Kidney capillary endothelial cell (primary cell): Measurements from ENCODE around the gene PLCE1.
A peak's percentile ranks its signal among the peaks of the same experiment; 100 is the strongest.
"Not testable (repeated sequence)": the region's sequence is repeated elsewhere in the genome, so short reads cannot be mapped to it uniquely, and the experiment has no call there.

ENCODE experiments used
- DNase-seq: peaks from one replicate; pipeline ENCODE4 v3.0.0-alpha.2; 2018; ENCODE audit warnings: low spot score

Gene PLCE1

GRCh38 chr10:93993782-93994437 is at the start of gene PLCE1:
TSS of gene PLCE1 (plus strand) at chr10:93993931. CDS start at chr10:94031047, 37,116 bp downstream.
- DNase-seq = no peak

DNA sequence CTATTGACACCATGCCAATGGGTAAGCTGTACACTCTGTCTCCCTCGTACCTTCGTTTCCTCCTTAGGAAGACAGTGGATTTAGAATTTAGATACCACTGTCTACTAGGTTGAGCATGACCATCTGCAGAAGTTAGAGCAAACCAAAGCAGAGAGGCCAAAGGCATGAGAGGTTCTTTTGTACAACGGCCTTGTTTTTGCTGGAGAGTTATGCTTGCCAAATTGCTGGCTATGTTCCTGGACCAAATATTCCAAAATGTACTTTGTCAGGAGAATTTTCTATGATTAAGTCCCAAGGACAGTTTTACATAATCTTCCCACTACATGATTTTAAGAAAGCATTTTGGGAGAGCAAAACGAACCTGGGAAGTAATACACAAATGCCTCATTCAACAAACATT is 47.9 kb upstream of the PLCE1 start:
- DNase-seq = no peak

- no peak for DNase-seq
Measured at GRCh38 chr10:93947055-93947454, 46.7 kb upstream of the PLCE1 start.

DNA sequence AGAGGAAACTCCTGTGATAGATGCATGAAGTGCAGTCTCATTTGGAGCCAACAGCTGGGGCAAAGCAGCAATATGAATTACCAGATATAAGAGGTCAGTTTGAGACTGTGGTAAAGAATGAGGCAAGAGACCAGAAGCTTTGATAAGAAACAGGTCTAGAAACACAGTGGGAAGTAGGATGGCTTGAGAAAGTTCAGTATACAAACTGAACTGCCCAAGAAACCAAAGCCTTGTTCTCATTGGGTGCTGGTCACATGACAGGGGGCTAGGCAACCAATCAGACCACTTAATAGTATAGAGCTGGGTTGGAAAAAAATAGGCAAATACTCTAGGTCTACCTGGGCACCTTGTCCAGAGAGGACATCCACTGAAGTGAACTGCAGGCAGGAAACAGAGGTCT is 46.2 kb upstream of the PLCE1 start:
- DNase-seq = no peak

DNA sequence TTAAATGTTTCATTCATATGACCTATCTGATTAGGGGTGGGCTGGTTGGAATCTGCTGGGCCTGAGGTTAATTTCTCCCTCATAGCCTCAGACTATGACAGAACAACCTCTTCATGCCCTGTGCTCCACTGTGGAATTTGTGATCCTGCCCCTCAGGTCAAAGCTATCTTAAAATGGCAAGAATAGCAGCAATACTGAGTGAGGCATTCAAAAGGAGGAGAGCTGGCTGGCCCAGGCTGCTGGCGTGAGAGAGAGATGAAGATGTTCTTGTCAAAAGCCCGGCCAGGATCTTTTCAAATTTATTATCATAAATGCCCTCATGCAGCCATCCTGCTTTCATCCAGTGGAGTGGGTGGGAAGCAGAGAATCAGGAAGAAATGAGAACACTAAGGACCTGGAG is 41.8 kb upstream of the PLCE1 start:
- no peak for DNase-seq

DNA sequence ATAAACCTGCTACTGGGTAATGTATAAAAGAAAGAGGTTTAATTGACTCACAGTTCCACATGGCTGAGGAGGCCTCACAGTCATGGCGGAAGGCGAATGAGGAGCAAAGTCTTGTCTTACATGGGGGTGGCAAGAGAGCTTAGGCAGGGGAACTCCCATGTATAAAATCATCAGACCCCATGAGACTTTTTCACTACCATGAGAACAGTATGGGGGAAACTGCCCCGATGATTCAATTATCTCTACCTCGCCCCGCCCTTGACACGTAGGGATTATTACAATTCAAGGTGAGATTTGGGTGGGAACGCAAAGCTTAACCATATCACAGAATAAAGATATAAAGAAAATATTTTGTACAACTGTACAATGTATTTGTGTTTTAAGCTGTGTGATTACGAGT is 39.4 kb upstream of the PLCE1 start:
- no peak for DNase-seq

GRCh38 chr10:93954726-93955363 is 38.9 kb upstream of the PLCE1 start:
- peak; percentile 16 for DNase-seq

DNA sequence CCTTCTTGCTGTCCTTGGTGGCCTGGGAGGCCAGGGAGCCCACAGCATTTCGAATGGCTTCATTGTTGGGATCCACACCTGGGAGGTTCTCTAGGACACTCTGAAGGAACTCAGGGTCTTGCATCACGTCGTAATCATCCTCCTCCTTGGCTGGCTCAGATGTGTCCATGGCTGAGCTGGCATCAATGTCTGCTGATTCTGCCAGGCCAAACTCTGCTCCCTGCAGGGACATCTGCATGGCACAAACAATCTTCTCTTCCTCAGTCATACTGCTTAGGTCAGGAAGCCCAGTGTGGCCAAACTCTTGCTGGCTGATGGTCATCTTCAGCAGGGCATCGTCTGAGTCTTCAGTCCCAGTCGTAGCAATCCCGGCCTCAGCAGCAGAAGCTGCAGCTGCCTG is 34.9 kb upstream of the PLCE1 start:
- no peak for DNase-seq

GRCh38 chr10:93960988-93961387 is 32.7 kb upstream of the PLCE1 start:
- not testable (repeated sequence) for DNase-seq

- no peak for DNase-seq
Measured at GRCh38 chr10:93962973-93963372, 30.8 kb upstream of the PLCE1 start.

GRCh38 chr10:93963434-93963833 is 30.3 kb upstream of the PLCE1 start:
- DNase-seq = no peak

DNA sequence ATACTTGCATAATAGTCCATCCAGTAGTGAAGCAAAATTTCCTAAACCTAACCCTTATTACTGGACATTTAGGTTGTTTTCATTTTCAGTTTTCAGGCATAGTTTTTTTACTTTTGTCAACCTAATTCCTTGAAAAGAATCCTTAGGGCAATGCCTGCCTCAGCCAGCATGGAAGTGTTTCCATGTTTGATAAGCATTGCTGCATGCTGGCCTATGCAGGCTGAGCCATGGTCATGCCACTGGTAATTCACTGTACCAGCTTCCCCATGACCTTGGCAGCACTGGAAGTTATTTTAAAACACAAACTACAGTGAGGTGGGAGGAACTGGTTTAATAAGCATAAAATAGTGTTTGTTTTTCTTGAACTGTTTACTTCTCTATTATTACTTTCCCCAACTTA is 27.8 kb upstream of the PLCE1 start:
- no peak for DNase-seq

DNA sequence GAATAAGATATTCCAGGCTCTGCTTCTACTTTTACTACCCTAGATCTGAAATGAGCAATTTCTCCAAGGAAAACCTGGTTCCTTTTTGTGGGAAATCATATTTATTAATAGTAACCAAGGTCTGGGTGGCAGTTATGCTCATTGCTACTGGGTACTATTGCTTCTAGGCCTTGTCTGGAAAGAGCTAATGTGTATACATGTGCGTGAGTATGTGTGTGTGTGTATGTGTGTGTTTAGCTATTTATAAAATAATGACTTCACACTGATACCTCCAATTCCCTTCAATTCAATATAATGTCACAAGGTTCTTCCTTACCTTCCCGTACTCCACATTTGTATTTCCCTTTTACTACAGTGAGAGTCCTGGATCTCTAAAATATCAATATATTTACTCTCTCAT is 26.0 kb upstream of the PLCE1 start:
- DNase-seq = no peak

DNA sequence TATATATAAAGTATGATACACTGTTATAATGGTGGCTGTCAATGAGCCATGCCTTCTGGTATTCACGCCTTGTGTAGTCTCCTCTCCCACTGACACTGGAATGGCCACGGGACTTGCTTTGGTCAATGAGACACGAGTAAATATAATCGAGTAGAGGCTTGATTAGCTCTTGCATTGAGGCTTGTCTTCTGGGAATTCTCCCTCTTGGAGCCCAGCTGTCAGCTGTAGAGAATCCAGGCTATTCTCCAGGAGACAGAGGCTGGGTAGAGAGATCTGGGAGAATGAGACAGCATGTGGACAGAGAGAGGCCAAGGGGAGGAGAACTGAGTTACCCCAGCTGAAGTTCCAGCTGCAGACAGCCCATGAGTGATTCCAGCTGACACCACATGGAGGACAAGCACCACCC is 25.2 kb upstream of the PLCE1 start:
- DNase-seq = no peak

DNA sequence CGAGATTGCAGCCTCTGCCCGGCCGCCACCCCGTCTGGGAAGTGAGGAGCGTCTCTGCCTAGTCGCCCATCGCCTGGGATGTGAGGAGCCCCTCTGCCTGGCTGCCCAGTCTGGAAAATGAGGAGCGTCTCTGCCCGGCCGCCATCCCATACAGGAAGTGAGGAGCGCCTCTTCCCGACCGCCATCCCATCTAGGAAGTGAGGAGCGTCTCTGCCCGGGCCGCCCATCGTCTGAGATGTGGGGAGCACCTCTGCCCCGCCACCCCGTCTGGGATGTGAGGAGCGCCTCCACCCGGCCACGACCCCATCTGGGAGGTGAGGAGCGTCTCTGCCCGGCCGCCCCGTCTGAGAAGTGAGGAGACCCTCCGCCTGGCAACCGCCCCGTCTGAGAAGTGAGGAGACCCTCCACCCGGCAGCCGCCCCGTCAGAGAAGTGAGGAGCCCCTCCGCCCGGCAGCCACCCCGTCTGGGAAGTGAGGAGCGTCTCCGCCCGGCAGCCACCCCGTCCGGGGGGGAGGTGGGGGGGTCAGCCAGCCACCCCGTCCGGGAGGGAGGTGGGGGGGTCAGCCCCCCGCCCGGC is 23.2 kb upstream of the PLCE1 start:
- not testable (repeated sequence) for DNase-seq

GRCh38 chr10:93973748-93974445 is 19.8 kb upstream of the PLCE1 start:
- no peak for DNase-seq

DNA sequence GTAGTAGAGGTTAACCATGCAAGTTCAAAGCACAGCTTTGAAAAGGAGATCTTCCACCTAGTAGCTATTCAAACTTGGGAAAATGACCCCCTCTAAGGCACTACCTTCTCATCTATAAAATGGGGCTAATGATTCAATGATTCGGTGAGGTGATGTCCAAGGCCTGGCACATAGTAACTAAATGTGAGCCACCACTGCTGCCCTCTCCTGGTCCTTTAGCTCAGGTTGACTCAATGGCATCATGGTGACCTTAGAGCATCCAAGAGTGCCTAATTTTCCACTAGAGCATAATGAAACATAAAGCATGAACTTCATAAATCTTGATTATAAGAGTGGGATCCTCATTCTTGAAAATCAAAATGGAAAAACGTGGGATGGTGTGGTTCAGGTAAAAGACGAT is 16.3 kb upstream of the PLCE1 start:
- no peak for DNase-seq

GRCh38 chr10:93980486-93980885 is 13.2 kb upstream of the PLCE1 start:
- DNase-seq = no peak

DNA sequence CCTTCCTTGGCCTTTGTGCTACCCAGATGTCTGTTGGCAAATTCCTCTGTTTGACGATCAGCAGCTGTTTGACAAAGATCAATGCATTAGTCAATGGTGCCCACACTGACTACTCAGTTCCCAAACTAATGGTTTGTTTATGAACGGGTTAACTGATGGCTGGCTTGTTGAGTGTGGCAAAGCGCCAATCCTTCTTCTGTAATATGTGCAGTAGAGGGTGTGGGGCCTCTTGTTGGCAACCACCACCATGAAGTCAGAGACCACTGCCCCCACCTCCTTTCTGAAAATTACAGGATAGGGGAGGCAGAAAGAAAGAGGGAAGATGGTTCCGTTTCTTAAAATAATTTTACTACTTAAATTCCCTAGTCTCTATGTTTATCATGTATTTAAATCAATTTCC is 2.6 kb upstream of the PLCE1 start:
- DNase-seq = no peak

DNA sequence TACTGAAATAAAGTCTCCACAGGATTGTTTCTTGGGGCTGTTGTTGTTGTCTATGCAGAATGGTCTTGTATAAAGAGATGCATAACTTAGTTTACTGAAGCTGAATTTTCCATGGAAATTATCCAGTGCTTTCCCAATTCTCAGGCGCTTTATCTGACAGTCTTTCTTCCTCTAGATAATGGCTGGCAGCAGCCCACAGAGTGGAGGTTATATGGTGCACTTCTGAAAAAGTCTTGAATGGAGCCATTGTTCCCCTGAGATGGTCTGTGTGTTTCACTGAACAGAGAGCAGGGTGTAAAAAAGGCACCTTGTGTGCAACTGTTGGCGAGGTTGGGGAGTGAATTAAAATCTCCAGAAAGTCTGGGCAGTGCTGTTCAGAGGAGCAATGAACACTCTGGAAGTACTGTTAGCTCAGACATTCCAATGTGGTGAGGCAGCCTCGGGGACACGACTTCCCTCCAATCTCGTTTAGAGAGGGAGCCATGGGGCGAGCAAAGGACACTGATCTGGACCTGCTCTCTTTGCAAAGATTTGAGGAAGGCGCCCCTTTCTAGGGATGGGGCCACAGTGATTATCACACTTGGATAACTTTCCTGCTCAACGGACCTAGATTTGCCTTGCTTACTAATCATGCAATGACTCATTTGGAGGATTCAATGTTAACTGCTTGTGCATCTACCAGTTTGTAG is 2.0 kb upstream of the PLCE1 start:
- DNase-seq = peak; percentile 40

DNA sequence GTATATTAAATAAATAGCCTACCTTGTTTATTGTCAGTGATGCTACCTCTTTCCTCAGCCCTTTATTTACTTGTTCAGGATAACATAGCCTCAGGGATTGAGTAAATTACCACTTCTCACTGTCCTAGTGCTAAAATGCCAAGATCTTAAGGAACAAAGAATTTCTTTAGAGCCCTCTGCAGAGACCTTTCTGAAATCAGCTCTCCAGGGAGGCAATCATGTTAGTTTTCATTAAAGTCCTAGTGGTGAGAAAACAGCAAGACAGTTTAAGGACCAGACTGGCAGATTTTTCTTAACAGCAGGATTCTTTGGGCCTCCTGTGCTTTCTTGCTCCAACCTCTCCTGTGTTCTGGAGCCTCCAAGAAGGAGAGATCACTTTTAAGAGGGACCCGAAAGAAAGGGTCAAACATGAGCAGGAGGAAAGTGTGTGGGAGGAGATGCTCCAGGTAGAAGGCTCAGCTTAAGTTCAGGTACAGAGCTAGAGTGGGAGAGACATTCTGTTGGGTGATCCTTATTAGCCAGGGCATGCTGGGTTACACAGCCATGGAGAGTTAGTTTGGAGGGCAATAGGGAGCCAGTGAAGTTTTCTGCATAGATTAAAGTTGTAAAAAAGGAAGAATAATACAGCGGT is 1.2 kb upstream of the PLCE1 start:
- no peak for DNase-seq

DNA sequence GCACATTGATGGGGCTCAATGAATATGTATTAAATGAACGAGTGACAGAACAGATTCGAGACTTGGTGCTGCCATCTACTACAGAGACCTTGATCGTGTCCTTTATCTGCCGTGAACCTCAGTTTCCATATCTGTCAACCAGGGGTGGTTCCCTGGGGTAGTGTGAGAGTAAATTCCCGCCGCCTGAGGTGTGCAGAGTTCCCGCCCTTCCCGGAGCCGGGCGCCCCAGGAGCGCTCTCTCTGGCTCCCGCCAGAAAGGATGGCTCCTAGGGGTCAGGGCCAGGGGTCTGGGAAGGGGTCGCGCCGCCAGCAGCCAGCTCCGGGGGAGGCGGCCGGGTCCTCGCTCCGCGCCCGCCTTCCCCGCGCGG is 333 bp upstream of the PLCE1 start:
- no peak for DNase-seq
